Natural killer cell (primary cell): ENCODE results near the gene LPCAT3. TPM values are rescaled to one million over a fixed set of nuclear protein-coding genes. Genes with fewer than 3 reads are reported as not detected.

ENCODE experiments used
- ATAC-seq, 3 donors: fragments of 150-1000 bp in 2 of 3; fragments of 200-7000 bp in 1 of 3; cut with Tn5 transposase; 1 replicate in 1 of 3; 2 replicates in 2 of 3; pipeline ENCODE4 v1.10.0; 2021; ENCODE audit warnings: mild to moderate bottlenecking in 2 of 3, moderate library complexity in 2 of 3
- DNase-seq, 2 donors: peaks; one replicate each; pipeline versions ENCODE4 v3.0.0 to v3.0.0-alpha.2; 2013 to 2021; ENCODE audit warnings: mixed read lengths in 1 of 2
- H3K27ac ChIP-seq: one replicate; pipeline ENCODE4 v1.5.1; 2013; ENCODE audit warnings: mild to moderate bottlenecking, low read length
- H3K27me3 ChIP-seq: one replicate; pipeline ENCODE4 v1.6.1; 2013; ENCODE audit warnings: low read length; ENCODE audit not compliant: control insufficient read depth, insufficient read depth
- H3K36me3 ChIP-seq: one replicate; pipeline ENCODE4 v1.6.1; 2013; ENCODE audit warnings: low read length; ENCODE audit not compliant: control insufficient read depth, insufficient read depth
- H3K4me1 ChIP-seq: one replicate; pipeline ENCODE4 v1.6.1; 2013; ENCODE audit warnings: low read length; ENCODE audit not compliant: control insufficient read depth, insufficient read depth
- H3K4me3 ChIP-seq: one replicate; pipeline ENCODE4 v1.5.1; 2013; ENCODE audit warnings: low read length
- H3K9me3 ChIP-seq: one replicate; pipeline ENCODE4 v1.6.1; 2013; ENCODE audit warnings: low read length; ENCODE audit not compliant: control insufficient read depth, insufficient read depth
- H3K27ac Mint-ChIP-seq, 2 donors: one replicate each; pipeline ENCODE4 v1.8.0; 2022; ENCODE audit warnings: mild to moderate bottlenecking in 2 of 2, mixed read lengths in 2 of 2, moderate library complexity in 1 of 2
- H3K27me3 Mint-ChIP-seq, 2 donors: one replicate each; pipeline ENCODE4 v1.8.0; 2022; ENCODE audit warnings: low read depth in 2 of 2, mixed read lengths in 2 of 2
- H3K36me3 Mint-ChIP-seq: one replicate; pipeline ENCODE4 v1.8.0; 2022; ENCODE audit warnings: mixed read lengths
- H3K4me1 Mint-ChIP-seq, 2 donors: one replicate each; pipeline ENCODE4 v1.8.0; 2022; ENCODE audit warnings: mixed read lengths in 2 of 2
- H3K4me3 Mint-ChIP-seq: one replicate; pipeline ENCODE4 v1.8.0; 2022; ENCODE audit warnings: mild to moderate bottlenecking, moderate library complexity, mixed read lengths
- H3K9me3 Mint-ChIP-seq, 2 donors: one replicate each; pipeline ENCODE4 v1.8.0; 2022; ENCODE audit warnings: mixed read lengths in 2 of 2
- WGBS: methylation state at CpG from one replicate; pipeline ENCODE4 v1.1.7; 2013; ENCODE audit warnings: missing lambda C conversion rate; ENCODE audit not compliant: insufficient coverage; 5-methylcytosine and 5-hydroxymethylcytosine counted together
- intact Hi-C: fragments of 100-400 bp; cut with micrococcal nuclease; formaldehyde crosslinking; loops from one replicate; pipeline ENCODE4 v1.14.2; 2022
- total RNA-seq, 4 donors: library from RNA; stranded (reverse); fragments of 120-200 nt in 1 of 4; gene quantifications; one replicate each; pipeline versions ENCODE4 v1.2.3 to v1.2.4, GENCODE V29; 2013 to 2022
- TF ChIP-seq, protein P1 (sequence below): fragments of 200-600 bp; IDR thresholded peaks from one replicate; pipeline ENCODE4 v1.8.0; 2022; ENCODE audit warnings: antibody characterized with exemption

LPCAT3 gene
- total RNA-seq, 3 donors from 2014 or later (not counting 1 experiment from before 2014, with no cell fraction given): 45.6 to 54.3 (median 45.6) TPM

DNA sequence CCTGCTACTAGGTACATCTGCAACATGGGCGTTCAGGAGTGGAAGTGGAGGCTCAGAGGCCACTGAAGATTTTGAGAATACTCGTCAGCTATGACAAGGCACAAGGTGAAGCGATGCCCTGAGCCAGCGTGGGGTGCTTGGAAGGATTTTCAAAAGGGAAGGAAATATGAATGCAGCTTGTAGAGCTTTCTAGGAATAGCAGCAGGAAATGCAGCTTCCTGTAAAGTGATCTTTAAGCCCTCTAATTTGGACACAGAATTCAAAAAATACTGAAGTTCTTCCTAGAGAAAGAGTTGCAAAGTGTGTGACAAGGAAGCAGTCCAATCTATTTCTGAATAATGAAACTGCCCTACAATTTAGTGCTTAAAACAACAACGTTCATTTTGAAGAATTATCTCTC, 29.0 kb upstream of the LPCAT3 start:
- H3K36me3 ChIP-seq: no peaks in the 10 kb centered on the region
- H3K27me3 ChIP-seq: no peaks in the 10 kb centered on the region
- no peak for DNase-seq
- no peak overlapping the region for H3K4me3 ChIP-seq
- no peaks in the 10 kb centered on the region for H3K4me1 ChIP-seq
- WGBS: 33% methylated on average over 5 of the region's 5 CpGs
- no peaks in the 10 kb centered on the region for H3K9me3 ChIP-seq
- peaks cover 4 to 5% of the 10 kb centered on the region in 2 donors for H3K27me3 Mint-ChIP-seq
- TF ChIP-seq, protein P1, sequence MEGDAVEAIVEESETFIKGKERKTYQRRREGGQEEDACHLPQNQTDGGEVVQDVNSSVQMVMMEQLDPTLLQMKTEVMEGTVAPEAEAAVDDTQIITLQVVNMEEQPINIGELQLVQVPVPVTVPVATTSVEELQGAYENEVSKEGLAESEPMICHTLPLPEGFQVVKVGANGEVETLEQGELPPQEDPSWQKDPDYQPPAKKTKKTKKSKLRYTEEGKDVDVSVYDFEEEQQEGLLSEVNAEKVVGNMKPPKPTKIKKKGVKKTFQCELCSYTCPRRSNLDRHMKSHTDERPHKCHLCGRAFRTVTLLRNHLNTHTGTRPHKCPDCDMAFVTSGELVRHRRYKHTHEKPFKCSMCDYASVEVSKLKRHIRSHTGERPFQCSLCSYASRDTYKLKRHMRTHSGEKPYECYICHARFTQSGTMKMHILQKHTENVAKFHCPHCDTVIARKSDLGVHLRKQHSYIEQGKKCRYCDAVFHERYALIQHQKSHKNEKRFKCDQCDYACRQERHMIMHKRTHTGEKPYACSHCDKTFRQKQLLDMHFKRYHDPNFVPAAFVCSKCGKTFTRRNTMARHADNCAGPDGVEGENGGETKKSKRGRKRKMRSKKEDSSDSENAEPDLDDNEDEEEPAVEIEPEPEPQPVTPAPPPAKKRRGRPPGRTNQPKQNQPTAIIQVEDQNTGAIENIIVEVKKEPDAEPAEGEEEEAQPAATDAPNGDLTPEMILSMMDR: no peak
- H3K4me3 Mint-ChIP-seq: no peak overlapping the region
- no peak for ATAC-seq
- intact Hi-C loops: no loop called here
- H3K36me3 Mint-ChIP-seq: no peaks in the 10 kb centered on the region
- H3K4me1 Mint-ChIP-seq: peaks cover 0 to 4% of the 10 kb centered on the region in 2 donors
- H3K27ac Mint-ChIP-seq: no peak overlapping the region
- H3K27ac ChIP-seq: no peak overlapping the region
- H3K9me3 Mint-ChIP-seq: no peaks in the 10 kb centered on the region

DNA sequence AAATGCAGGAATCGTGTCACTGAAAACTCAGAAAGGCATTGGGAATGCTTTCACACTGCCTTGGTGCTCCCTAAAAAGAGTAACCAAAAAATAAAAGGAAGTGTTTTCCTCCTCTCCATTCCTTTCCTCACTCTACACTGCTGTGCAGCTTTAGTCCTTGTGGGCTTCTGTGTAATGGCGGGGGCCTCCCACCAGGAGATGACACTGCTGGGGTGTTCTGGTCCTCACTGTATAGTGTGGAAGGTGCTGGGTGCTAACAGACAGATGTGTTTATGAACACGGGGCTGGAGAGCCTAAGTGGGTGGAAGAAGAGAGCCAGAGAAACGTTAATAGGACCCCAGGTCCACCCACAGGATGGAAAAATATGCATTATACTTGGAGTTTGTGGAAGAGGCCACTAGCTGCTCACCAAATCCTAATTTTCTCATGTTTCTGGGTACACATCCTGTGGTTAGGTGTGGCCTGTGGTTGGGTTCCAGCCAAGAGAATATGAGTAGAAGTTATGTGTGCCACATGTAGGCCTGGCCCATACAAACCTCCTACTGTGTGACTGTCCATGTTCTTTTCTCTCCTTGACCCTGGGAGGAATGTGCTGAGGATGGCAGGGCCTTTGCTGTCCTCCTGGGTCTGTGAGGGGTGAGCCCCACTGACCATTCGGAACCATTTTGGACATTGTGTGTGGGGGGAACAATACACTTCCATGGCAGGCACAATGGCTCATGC, 28.3 kb upstream of the LPCAT3 start:
- no peak overlapping the region for H3K4me3 Mint-ChIP-seq
- H3K4me1 Mint-ChIP-seq: peaks cover 0 to 4% of the 10 kb centered on the region in 2 donors
- DNase-seq: no peak

DNA sequence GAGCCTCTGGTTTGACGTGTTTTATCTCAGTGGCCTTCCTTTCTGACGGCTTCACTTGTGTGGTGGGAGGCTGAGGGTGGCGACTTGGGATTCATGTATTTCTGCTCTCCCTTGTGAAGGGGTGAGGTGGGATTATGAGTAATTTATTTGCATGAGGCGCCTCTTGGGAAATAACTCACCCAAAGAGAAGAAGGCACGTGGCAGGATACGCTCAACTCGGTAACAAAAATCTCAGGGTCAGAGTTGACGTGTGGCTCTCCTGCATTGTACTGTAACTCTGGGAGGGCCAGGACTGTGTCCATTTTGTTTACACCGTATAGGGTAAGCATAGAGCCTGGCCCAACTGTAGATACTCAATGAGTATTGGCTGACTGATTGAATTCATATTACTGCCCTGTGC, 27.6 kb upstream of the LPCAT3 start:
- TF ChIP-seq, protein P1: no peak
- WGBS: 90% methylated on average over 9 of the region's 9 CpGs
- H3K36me3 ChIP-seq: no peaks in the 10 kb centered on the region
- Mint-ChIP-seq H3K4me1 (peaks cover 0 to 4% of the 10 kb centered on the region in 2 donors), H3K27ac (no peak overlapping the region), H3K9me3 (no peaks in the 10 kb centered on the region), H3K4me3 (no peak overlapping the region), H3K36me3 (no peaks in the 10 kb centered on the region), H3K27me3 (peaks cover 0 to 3% of the 10 kb centered on the region in 2 donors)
- ATAC-seq: no peak
- no peak overlapping the region for H3K4me3 ChIP-seq
- H3K27me3 ChIP-seq: no peaks in the 10 kb centered on the region
- no peaks in the 10 kb centered on the region for H3K4me1 ChIP-seq
- no peak overlapping the region for H3K27ac ChIP-seq
- no peak for DNase-seq
- intact Hi-C loops: no loop called here
- no peaks in the 10 kb centered on the region for H3K9me3 ChIP-seq

More for the DNA sequence above, 28.3 kb upstream of the LPCAT3 start:
- TF ChIP-seq, protein P1: no peak
- no peaks in the 10 kb centered on the region for H3K4me1 ChIP-seq
- intact Hi-C loops: no loop called here
- no peak overlapping the region for H3K27ac ChIP-seq
- no peaks in the 10 kb centered on the region for H3K27me3 ChIP-seq
- Mint-ChIP-seq H3K27ac (no peak overlapping the region), H3K9me3 (no peaks in the 10 kb centered on the region), H3K36me3 (no peaks in the 10 kb centered on the region), H3K27me3 (peaks cover 0 to 5% of the 10 kb centered on the region in 2 donors)
- 79% methylated on average over 5 of the region's 5 CpGs for WGBS
- no peak for ATAC-seq
- H3K4me3 ChIP-seq: no peak overlapping the region
- H3K9me3 ChIP-seq: no peaks in the 10 kb centered on the region
- H3K36me3 ChIP-seq: no peaks in the 10 kb centered on the region

DNA sequence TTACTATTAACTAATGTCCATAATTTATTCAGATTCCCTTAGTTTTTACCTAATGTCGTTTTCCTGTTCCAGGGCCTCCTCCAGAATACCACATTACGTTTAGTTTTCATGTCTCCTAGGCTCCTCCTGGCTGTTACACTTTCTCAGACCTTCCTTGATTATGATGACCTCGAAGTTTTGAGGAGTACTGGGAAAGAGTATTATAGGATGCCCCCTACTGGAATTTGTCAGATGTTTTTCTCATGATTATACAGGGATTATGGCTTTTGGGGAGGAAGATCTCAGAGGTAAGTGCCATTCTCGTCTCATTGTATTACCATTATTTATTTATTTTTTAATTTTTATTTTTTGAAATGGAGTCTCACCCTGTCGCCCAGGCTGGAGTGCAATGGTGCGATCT, 24.6 kb upstream of the LPCAT3 start:
- Mint-ChIP-seq H3K9me3 (no peaks in the 10 kb centered on the region), H3K27me3 (peaks cover 0 to 3% of the 10 kb centered on the region in 2 donors), H3K4me3 (no peak overlapping the region), H3K36me3 (no peaks in the 10 kb centered on the region), H3K27ac (no peak overlapping the region), H3K4me1 (peaks cover 0 to 4% of the 10 kb centered on the region in 2 donors)
- peak in 1 of 2 donors; percentile 40 for DNase-seq
- Histone ChIP-seq H3K27ac (no peak overlapping the region), H3K27me3 (no peaks in the 10 kb centered on the region), H3K4me1 (no peaks in the 10 kb centered on the region), H3K9me3 (no peaks in the 10 kb centered on the region), H3K36me3 (no peaks in the 10 kb centered on the region), H3K4me3 (no peak overlapping the region)
- 60% methylated on average over 5 of the region's 6 CpGs for WGBS
- ATAC-seq: no peak
- TF ChIP-seq, protein P1: no peak
- intact Hi-C loops: no loop called here
